IMR-90 (cell line): Measurements from ENCODE around the gene RNF141.

ENCODE experiments used
- MXI1 ChIP-seq: IDR thresholded peaks from 2 replicates; pipeline ENCODE4 v1.6.1; 2012; ENCODE audit warnings: low read depth, mild to moderate bottlenecking, low read length, moderate library complexity, borderline replicate concordance
- POLR2A ChIP-seq: IDR thresholded peaks from 2 replicates; pipeline ENCODE4 v1.6.1; 2012; ENCODE audit warnings: mild to moderate bottlenecking, low read depth, low read length
- RAD21 ChIP-seq: IDR thresholded peaks from 2 replicates; pipeline ENCODE4 v1.6.1; 2012; ENCODE audit warnings: low read length, improper control_type of control experiment
- RCOR1 ChIP-seq: IDR thresholded peaks from 2 replicates; pipeline ENCODE4 v1.6.1; 2012; ENCODE audit warnings: mild to moderate bottlenecking, low read length, improper control_type of control experiment; ENCODE audit not compliant: insufficient replicate concordance
- RFX5 ChIP-seq: IDR thresholded peaks from 2 replicates; pipeline ENCODE4 v1.8.0; 2012; ENCODE audit warnings: low read depth, mild to moderate bottlenecking, low read length, moderate library complexity
- TF ChIP-seq, protein P1 (sequence below): conservative IDR thresholded peaks from 2 replicates; pipeline ENCODE4 v1.5.1; 2012; ENCODE audit warnings: mild to moderate bottlenecking, low read depth, low read length, improper control_type of control experiment
- TF ChIP-seq, protein P2 (sequence below): fragments of 150-350 bp; IDR thresholded peaks from 2 replicates; pipeline ENCODE4 v1.6.1; 2017; ENCODE audit warnings: mild to moderate bottlenecking, antibody characterized with exemption, low read length, low read depth

DNA sequence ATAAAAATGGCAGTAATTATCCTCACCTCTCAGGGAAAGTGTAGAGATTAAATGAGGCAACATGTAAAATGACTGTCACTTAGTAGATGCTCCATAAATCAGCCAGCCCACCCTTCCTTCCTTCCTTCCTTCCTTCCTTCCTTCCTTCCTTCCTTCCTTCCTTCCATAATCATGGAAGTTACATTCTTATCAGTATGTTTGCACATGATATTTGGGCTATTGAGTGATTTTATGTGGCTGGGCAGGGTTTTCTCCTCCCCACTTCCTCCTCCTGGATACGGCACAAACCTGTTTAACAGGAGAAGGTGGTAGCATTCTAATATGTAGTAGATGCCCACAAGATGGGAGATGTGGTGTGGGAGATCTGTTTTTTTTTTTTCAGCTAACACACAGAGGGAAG, 15.6 kb upstream of the RNF141 start:
- TF ChIP-seq, protein P1, sequence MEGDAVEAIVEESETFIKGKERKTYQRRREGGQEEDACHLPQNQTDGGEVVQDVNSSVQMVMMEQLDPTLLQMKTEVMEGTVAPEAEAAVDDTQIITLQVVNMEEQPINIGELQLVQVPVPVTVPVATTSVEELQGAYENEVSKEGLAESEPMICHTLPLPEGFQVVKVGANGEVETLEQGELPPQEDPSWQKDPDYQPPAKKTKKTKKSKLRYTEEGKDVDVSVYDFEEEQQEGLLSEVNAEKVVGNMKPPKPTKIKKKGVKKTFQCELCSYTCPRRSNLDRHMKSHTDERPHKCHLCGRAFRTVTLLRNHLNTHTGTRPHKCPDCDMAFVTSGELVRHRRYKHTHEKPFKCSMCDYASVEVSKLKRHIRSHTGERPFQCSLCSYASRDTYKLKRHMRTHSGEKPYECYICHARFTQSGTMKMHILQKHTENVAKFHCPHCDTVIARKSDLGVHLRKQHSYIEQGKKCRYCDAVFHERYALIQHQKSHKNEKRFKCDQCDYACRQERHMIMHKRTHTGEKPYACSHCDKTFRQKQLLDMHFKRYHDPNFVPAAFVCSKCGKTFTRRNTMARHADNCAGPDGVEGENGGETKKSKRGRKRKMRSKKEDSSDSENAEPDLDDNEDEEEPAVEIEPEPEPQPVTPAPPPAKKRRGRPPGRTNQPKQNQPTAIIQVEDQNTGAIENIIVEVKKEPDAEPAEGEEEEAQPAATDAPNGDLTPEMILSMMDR = no peak
- TF ChIP-seq RCOR1 (no peak), POLR2A (no peak), RAD21 (no peak), RFX5 (no peak), MXI1 (no peak)
- TF ChIP-seq, protein P2, sequence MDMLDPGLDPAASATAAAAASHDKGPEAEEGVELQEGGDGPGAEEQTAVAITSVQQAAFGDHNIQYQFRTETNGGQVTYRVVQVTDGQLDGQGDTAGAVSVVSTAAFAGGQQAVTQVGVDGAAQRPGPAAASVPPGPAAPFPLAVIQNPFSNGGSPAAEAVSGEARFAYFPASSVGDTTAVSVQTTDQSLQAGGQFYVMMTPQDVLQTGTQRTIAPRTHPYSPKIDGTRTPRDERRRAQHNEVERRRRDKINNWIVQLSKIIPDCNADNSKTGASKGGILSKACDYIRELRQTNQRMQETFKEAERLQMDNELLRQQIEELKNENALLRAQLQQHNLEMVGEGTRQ = no peak
